CD14-positive monocyte (primary cell): Measurements from ENCODE around the gene IRF9. TPM values are rescaled to one million over a fixed set of nuclear protein-coding genes. Genes with fewer than 3 reads are reported as not detected.
A peak's percentile ranks its signal among the peaks of the same experiment; 100 is the strongest.

Source experiments
- DNase-seq, 3 donors: peaks; one replicate each; pipeline ENCODE4 v3.0.0-alpha.2; 2011 to 2022
- H2AFZ ChIP-seq: 2 replicates; pipeline ENCODE4 v1.6.0; 2012; ENCODE audit warnings: mild to moderate bottlenecking, low read depth, low read length, inconsistent platforms; ENCODE audit not compliant: insufficient read depth, poor library complexity, severe bottlenecking
- H3K27ac ChIP-seq, 2 donors: 1 replicate in 1 of 2; 2 replicates in 1 of 2; pipeline ENCODE4 v1.5.1; 2012 to 2013; ENCODE audit warnings: low read length in 2 of 2, control low read depth in 1 of 2, inconsistent platforms in 1 of 2, low read depth in 1 of 2, mild to moderate bottlenecking in 1 of 2
- H3K27me3 ChIP-seq, 2 donors: one replicate each; pipeline versions ENCODE4 v1.6.0 to v1.6.1; 2011 to 2013; ENCODE audit warnings: low read length in 2 of 2; ENCODE audit not compliant: control insufficient read depth in 2 of 2, insufficient read depth in 2 of 2
- H3K36me3 ChIP-seq, 2 donors: replicated peaks in 1 of 2; 1 replicate in 1 of 2; 2 replicates in 1 of 2; pipeline versions ENCODE4 v1.5.1 to v1.6.1; 2012 to 2013; ENCODE audit warnings: low read length in 2 of 2, control low read depth in 1 of 2, inconsistent platforms in 1 of 2, mild to moderate bottlenecking in 1 of 2; ENCODE audit not compliant: insufficient read depth in 2 of 2, control insufficient read depth in 1 of 2
- H3K4me1 ChIP-seq, 2 donors: 1 replicate in 1 of 2; 2 replicates in 1 of 2; pipeline versions ENCODE4 v1.5.1 to v1.6.1; 2012 to 2013; ENCODE audit warnings: low read length in 2 of 2, control low read depth in 1 of 2, inconsistent platforms in 1 of 2, mild to moderate bottlenecking in 1 of 2, moderate library complexity in 1 of 2; ENCODE audit not compliant: insufficient read depth in 2 of 2, control insufficient read depth in 1 of 2
- H3K4me2 ChIP-seq: replicated peaks from 2 replicates; pipeline ENCODE3; 2012; ENCODE audit warnings: low read length, moderate library complexity, mild to moderate bottlenecking; ENCODE audit not compliant: poor library complexity, severe bottlenecking; ENCODE audit errors: extremely low read depth
- H3K4me3 ChIP-seq, 3 experiments: fragments of 200-600 bp in 1 of 3; sonication (generic) in 1 of 3; replicated peaks in 1 of 3; 1 replicate in 2 of 3; 2 replicates in 1 of 3; pipeline ENCODE4 v1.5.1; 2011 to 2013; ENCODE audit warnings: low read length in 3 of 3, mild to moderate bottlenecking in 3 of 3, control low read depth in 2 of 3, low read depth in 2 of 3, inconsistent platforms in 1 of 3, moderate library complexity in 1 of 3
- H3K79me2 ChIP-seq: 2 replicates; pipeline ENCODE4 v1.6.0; 2012; ENCODE audit warnings: mild to moderate bottlenecking, control low read depth, inconsistent platforms, low read length, moderate library complexity; ENCODE audit not compliant: insufficient read depth
- H3K9ac ChIP-seq: 2 replicates; pipeline ENCODE4 v1.6.0; 2017; ENCODE audit warnings: low read length, mild to moderate bottlenecking; ENCODE audit not compliant: insufficient read depth, poor library complexity, severe bottlenecking
- H3K9me3 ChIP-seq, 2 donors: replicated peaks in 1 of 2; 1 replicate in 1 of 2; 2 replicates in 1 of 2; pipeline versions ENCODE4 v1.5.1 to v1.6.1; 2012 to 2013; ENCODE audit warnings: low read length in 2 of 2, control low read depth in 1 of 2; ENCODE audit not compliant: control insufficient read depth in 1 of 2, insufficient read depth in 1 of 2
- H4K20me1 ChIP-seq: 2 replicates; pipeline ENCODE4 v1.6.0; 2012; ENCODE audit warnings: mild to moderate bottlenecking, low read length, control low read depth, moderate library complexity; ENCODE audit not compliant: insufficient read depth
- H3K27ac Mint-ChIP-seq, 7 donors: one replicate each; pipeline ENCODE4 v1.8.0; 2020; ENCODE audit warnings: mild to moderate bottlenecking in 7 of 7, mixed read lengths in 7 of 7, moderate library complexity in 6 of 7, inconsistent platforms in 2 of 7
- H3K27me3 Mint-ChIP-seq, 3 donors: one replicate each; pipeline ENCODE4 v1.8.0; 2021 to 2022; ENCODE audit warnings: low read depth in 3 of 3, mild to moderate bottlenecking in 3 of 3, mixed read lengths in 3 of 3, moderate library complexity in 3 of 3, inconsistent platforms in 1 of 3
- H3K36me3 Mint-ChIP-seq, 2 donors: one replicate each; pipeline ENCODE4 v1.8.0; 2020; ENCODE audit warnings: mixed read lengths in 2 of 2, inconsistent platforms in 1 of 2, mild to moderate bottlenecking in 1 of 2
- H3K4me1 Mint-ChIP-seq: one replicate; pipeline ENCODE4 v1.8.0; 2020; ENCODE audit warnings: mild to moderate bottlenecking, mixed read lengths
- H3K4me3 Mint-ChIP-seq, 2 donors: one replicate each; pipeline ENCODE4 v1.8.0; 2020; ENCODE audit warnings: mild to moderate bottlenecking in 2 of 2, mixed read lengths in 2 of 2, moderate library complexity in 1 of 2
- H3K9me3 Mint-ChIP-seq, 7 donors: one replicate each; pipeline ENCODE4 v1.8.0; 2020 to 2022; ENCODE audit warnings: mixed read lengths in 7 of 7, mild to moderate bottlenecking in 6 of 7, moderate library complexity in 6 of 7, inconsistent platforms in 2 of 7
- CTCF ChIP-seq: fragments of 200-600 bp; IDR thresholded peaks from one replicate; pipeline ENCODE4 v1.8.0; 2022; ENCODE audit warnings: antibody characterized with exemption, mild to moderate bottlenecking
- WGBS: methylation state at CpG from one replicate; pipeline ENCODE4 v1.1.5; 2013; ENCODE audit warnings: missing lambda C conversion rate; ENCODE audit not compliant: insufficient coverage; 5-methylcytosine and 5-hydroxymethylcytosine counted together
- intact Hi-C, 2 donors: fragments of 100-400 bp; cut with micrococcal nuclease; formaldehyde crosslinking; loops; one replicate each; pipeline versions ENCODE4 v1.15.0 to v1.15.1; 2023
- polyA plus RNA-seq, 3 donors: library from polyadenylated mRNA; depleted of rRNA in 1 of 3; unstranded in 2 of 3; stranded (reverse) in 1 of 3; fragments of 300-500 nt in 2 of 3; fragments of >200 nt in 1 of 3; fragmentation: Illumina TruSeq in 2 of 3; gene quantifications; 1 replicate in 2 of 3; 2 replicates in 1 of 3; pipeline ENCODE4 v1.2.3, GENCODE V29; 2012 to 2021

Gene IRF9
- polyA plus RNA-seq, 3 donors = 44.7 to 208 (median 56.0) TPM

GRCh38 chr14:24162093-24162492, 1.0 kb downstream of the IRF9 start:
- peaks cover 60% of the 10 kb centered on the region for H3K4me1 Mint-ChIP-seq
- no peak for TF ChIP-seq CTCF
- peaks cover 51% of the 10 kb centered on the region for H4K20me1 ChIP-seq
- H3K4me3 Mint-ChIP-seq = peak overlapping the region; percentile 95 to 99
- peaks cover 50 to 75% of the 10 kb centered on the region in 2 donors for H3K4me1 ChIP-seq
- H3K9me3 Mint-ChIP-seq = no peaks in the 10 kb centered on the region
- peak overlapping the region; percentile 65 for H2AFZ ChIP-seq
- 81% methylated on average over 5 of the region's 8 CpGs for WGBS
- H3K27ac Mint-ChIP-seq = peak overlapping the region; percentile 96 to 99 (median 97)
- intact Hi-C loops = no loop called here
- H3K27me3 ChIP-seq = no peaks in the 10 kb centered on the region
- H3K4me2 ChIP-seq = peak overlapping the region; percentile 85
- peak overlapping the region; percentile 94 for H3K9ac ChIP-seq
- H3K27me3 Mint-ChIP-seq = no peaks in the 10 kb centered on the region
- peaks cover 72 to 89% of the 10 kb centered on the region in 2 donors for H3K36me3 Mint-ChIP-seq
- H3K27ac ChIP-seq = peak overlapping the region; percentile 13 to 100
- peaks cover 71 to 74% of the 10 kb centered on the region in 2 donors for H3K36me3 ChIP-seq
- peaks cover 46% of the 10 kb centered on the region for H3K79me2 ChIP-seq
- DNase-seq = no peak
- peak overlapping the region; percentile 91 to 100 (median 96) for H3K4me3 ChIP-seq
- no peaks in the 10 kb centered on the region for H3K9me3 ChIP-seq

GRCh38 chr14:24164518-24164991, 3.5 kb downstream of the IRF9 start:
- no peak for DNase-seq
- 98% methylated on average over 14 of the region's 14 CpGs for WGBS
- H4K20me1 ChIP-seq = peaks cover 68% of the 10 kb centered on the region
- H3K9ac ChIP-seq = no peak overlapping the region
- no peak for TF ChIP-seq CTCF
- H3K4me3 Mint-ChIP-seq = no peak overlapping the region
- intact Hi-C loops = no loop called here
- no peaks in the 10 kb centered on the region for H3K9me3 Mint-ChIP-seq
- peaks cover 0 to 3% (median 0%) of the 10 kb centered on the region in 3 donors for H3K27me3 Mint-ChIP-seq
- H3K4me1 ChIP-seq = peaks cover 56 to 81% of the 10 kb centered on the region in 2 donors
- peaks cover 69 to 74% of the 10 kb centered on the region in 2 donors for H3K36me3 ChIP-seq
- H3K4me3 ChIP-seq = no peak overlapping the region
- H3K4me1 Mint-ChIP-seq = peaks cover 72% of the 10 kb centered on the region
- H3K36me3 Mint-ChIP-seq = peaks cover 75 to 88% of the 10 kb centered on the region in 2 donors
- H3K9me3 ChIP-seq = no peaks in the 10 kb centered on the region
- peaks cover 46% of the 10 kb centered on the region for H3K79me2 ChIP-seq
- peak overlapping the region in 4 of 7 donors; percentile 1 to 83 (median 44) for H3K27ac Mint-ChIP-seq
- H3K27me3 ChIP-seq = no peaks in the 10 kb centered on the region
- peak overlapping the region in 1 of 2 donors; percentile 59 for H3K27ac ChIP-seq
- H3K4me2 ChIP-seq = no peak overlapping the region
- no peak overlapping the region for H2AFZ ChIP-seq
